Adrenal gland (tissue), 12 donors: ENCODE measurements around the gene GPR31. TPM values are rescaled to one million over a fixed set of nuclear protein-coding genes. Genes with fewer than 3 reads are reported as not detected.

Experiments
- DNase-seq, 7 donors: peaks; one replicate each; pipeline ENCODE4 v3.0.0-alpha.2; 2019 to 2020
- H3K27ac ChIP-seq, 5 donors: fragments of 200-600 bp; sonication (generic) in 4 of 5; 1 replicate in 3 of 5; 2 replicates in 2 of 5; pipeline versions ENCODE4 v1.5.1 to v1.8.0; 2016 to 2020; ENCODE audit warnings: mild to moderate bottlenecking in 1 of 5
- H3K27me3 ChIP-seq: fragments of 200-600 bp; 2 replicates; pipeline ENCODE4 v1.8.0; 2021
- H3K36me3 ChIP-seq, 2 donors: fragments of 200-600 bp; replicated peaks in 1 of 2; 1 replicate in 1 of 2; 2 replicates in 1 of 2; pipeline versions ENCODE4 v1.5.1 to v1.8.0; 2018 to 2022
- H3K4me1 ChIP-seq, 2 donors: fragments of 200-600 bp; replicated peaks in 1 of 2; 1 replicate in 1 of 2; 2 replicates in 1 of 2; pipeline versions ENCODE4 v1.5.1 to v1.8.0; 2018 to 2021
- H3K4me3 ChIP-seq, 4 donors: fragments of 200-600 bp; sonication (generic) in 3 of 4; one replicate each; pipeline ENCODE4 v1.5.1; 2016 to 2018
- H3K9me3 ChIP-seq, 3 donors: fragments of 200-600 bp; sonication (generic) in 1 of 3; replicated peaks in 1 of 3; 1 replicate in 2 of 3; 2 replicates in 1 of 3; pipeline versions ENCODE4 v1.5.1 to v1.8.0; 2016 to 2021
- POLR2A ChIP-seq, 2 donors: fragments of 450-650 bp; IDR thresholded peaks; one replicate each; pipeline ENCODE4 v1.6.1; 2017; ENCODE audit warnings: antibody characterized with exemption in 2 of 2, mild to moderate bottlenecking in 2 of 2, moderate library complexity in 1 of 2
- WGBS, 4 donors: extraction: QIAGEN DNeasy Blood & Tissue Kit in 2 of 4; methylation state at CpG; one replicate each; pipeline versions ENCODE4 v1.1.5 to v1.1.7; 2013 to 2017; 5-methylcytosine and 5-hydroxymethylcytosine counted together
- intact Hi-C, 2 donors: fragments of 100-400 bp; cut with DNase I; formaldehyde crosslinking; loops; one replicate each; pipeline versions ENCODE4 v1.14.1 to v1.15.0; 2022 to 2023
- polyA plus RNA-seq, 3 donors: library from polyadenylated mRNA; stranded (reverse); fragments of 200-250 nt in 2 of 3; fragments of 350-450 nt in 1 of 3; fragmentation: Illumina TruSeq in 1 of 3; extraction: RNeasy Lipid Tissue Mini Kit (QIAGEN cat#74804) in 1 of 3; gene quantifications; one replicate each; pipeline ENCODE4 v1.2.3, GENCODE V29; 2013 to 2014
- total RNA-seq, 9 donors: library from RNA; depleted of rRNA in 4 of 9; stranded (reverse); fragments of >200 nt in 4 of 9; fragments of 120-200 nt in 1 of 9; fragmentation: NEBNext Ultra II Directional in 1 of 9; extraction: Animal tissue kit (Norgen Biotek cat#: 25700) in 1 of 9; gene quantifications; one replicate each; pipeline versions ENCODE4 v1.1.0 to v1.2.4, GENCODE V29; 2013 to 2023
- TF ChIP-seq, protein P1 (sequence below), 6 experiments: fragments of 450-650 bp in 4 of 6; fragments of 200-600 bp in 2 of 6; sonication (generic) in 1 of 6; IDR thresholded peaks; 1 replicate in 5 of 6; 2 replicates in 1 of 6; pipeline versions ENCODE4 v1.5.1 to v1.8.0; 2016 to 2021; ENCODE audit warnings: antibody characterized with exemption in 6 of 6, mild to moderate bottlenecking in 2 of 6, moderate library complexity in 1 of 6
- donor health status: healthy with polysubstance abuse.
- donor health status: Bipolar disorder and iron deficiency.
- donor health status: DM: yes; HTN: yes; CAD: no.
- donor health status: DM: no; HTN: no; CAD: no.
- donor health status: DM: no; HTN: no; CAD: no.
- donor health status: DM: yes; HTN: yes; CAD: no.

GPR31 gene
- total and polyA plus RNA-seq, 12 donors: not detected

DNA sequence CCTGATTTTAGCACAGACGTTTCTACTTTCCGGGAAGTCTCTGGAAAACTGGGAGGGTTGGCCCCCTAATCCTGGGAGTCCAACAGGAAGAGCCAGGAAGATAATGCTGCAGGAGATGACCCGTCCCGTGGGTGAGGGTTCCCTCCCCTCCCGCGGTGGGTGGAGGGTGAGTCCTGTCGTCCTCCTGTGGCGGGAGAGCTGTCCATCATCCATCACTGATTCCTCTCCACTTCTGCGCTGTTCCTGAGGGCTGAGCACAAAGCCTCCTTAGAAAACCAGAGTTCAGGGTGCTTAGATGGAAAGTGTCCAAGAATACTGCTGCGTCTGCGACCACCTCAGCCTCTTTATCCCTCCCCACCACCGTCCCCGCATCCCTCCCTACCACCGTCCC lies 40.9 kb downstream of the GPR31 start:
- no peak overlapping the region for H3K4me3 ChIP-seq
- H3K9me3 ChIP-seq: no peaks in the 10 kb centered on the region
- TF ChIP-seq, protein P1, sequence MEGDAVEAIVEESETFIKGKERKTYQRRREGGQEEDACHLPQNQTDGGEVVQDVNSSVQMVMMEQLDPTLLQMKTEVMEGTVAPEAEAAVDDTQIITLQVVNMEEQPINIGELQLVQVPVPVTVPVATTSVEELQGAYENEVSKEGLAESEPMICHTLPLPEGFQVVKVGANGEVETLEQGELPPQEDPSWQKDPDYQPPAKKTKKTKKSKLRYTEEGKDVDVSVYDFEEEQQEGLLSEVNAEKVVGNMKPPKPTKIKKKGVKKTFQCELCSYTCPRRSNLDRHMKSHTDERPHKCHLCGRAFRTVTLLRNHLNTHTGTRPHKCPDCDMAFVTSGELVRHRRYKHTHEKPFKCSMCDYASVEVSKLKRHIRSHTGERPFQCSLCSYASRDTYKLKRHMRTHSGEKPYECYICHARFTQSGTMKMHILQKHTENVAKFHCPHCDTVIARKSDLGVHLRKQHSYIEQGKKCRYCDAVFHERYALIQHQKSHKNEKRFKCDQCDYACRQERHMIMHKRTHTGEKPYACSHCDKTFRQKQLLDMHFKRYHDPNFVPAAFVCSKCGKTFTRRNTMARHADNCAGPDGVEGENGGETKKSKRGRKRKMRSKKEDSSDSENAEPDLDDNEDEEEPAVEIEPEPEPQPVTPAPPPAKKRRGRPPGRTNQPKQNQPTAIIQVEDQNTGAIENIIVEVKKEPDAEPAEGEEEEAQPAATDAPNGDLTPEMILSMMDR (IDR thresholded peaks at IDR 0.05): no peak
- TF ChIP-seq POLR2A (IDR thresholded peaks at IDR 0.05): no peak
- no peaks in the 10 kb centered on the region for H3K27me3 ChIP-seq
- DNase-seq: no peak
- 79 to 82% (median 80%) methylated on average over 12 to 14 of the region's 14 CpGs for WGBS, 4 donors
- intact Hi-C loops: no loop called here
- H3K36me3 ChIP-seq: no peaks in the 10 kb centered on the region
- no peak overlapping the region for H3K27ac ChIP-seq
- no peaks in the 10 kb centered on the region for H3K4me1 ChIP-seq

DNA sequence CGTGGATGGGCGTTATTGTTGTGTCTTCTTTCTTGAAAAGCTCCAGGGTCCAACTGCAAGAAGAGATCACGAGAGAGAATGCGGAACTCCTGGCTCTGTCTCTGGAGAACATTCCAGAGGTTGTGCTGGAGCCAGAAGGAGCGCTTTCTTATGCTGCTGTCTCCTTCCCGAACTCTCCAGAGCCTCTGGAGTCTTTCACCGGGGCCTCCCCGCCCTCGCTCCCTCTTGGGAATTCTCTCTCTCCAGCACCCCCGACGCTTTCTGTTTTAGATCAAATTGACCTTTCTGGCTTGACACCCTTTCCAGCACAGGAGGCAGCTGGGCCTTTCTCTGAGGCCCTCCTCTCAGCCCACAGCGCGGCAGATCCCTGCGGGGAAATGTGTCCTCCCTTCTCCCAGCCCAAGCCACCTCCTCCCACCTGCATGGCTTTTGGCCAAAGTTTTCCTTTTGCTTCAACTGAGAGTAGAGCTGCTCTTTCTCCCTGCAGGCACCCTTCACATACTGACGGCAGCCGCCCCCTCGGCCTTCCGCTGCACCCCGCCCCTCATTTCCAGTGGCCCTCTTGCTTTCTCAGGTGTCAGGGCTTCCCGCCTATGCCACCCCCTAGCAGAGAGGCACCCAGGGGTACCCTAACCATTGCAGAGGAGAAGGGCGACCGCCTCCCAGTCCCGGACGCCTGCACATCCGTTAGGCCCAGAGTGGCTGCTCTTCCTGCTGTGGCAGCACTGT lies 41.5 kb downstream of the GPR31 start:
- DNase-seq: peak in 2 of 7 donors; percentile 7 to 21
- intact Hi-C loops: no loop called here
- Histone ChIP-seq H3K36me3 (no peaks in the 10 kb centered on the region), H3K4me3 (no peak overlapping the region), H3K4me1 (no peaks in the 10 kb centered on the region), H3K27ac (no peak overlapping the region), H3K27me3 (no peaks in the 10 kb centered on the region), H3K9me3 (no peaks in the 10 kb centered on the region)
- TF ChIP-seq, protein P1 (IDR thresholded peaks at IDR 0.05): no peak
- TF ChIP-seq POLR2A (IDR thresholded peaks at IDR 0.05): no peak
- 63 to 70% (median 64%) methylated on average over 25 of the region's 25 CpGs for WGBS, 4 donors

DNA sequence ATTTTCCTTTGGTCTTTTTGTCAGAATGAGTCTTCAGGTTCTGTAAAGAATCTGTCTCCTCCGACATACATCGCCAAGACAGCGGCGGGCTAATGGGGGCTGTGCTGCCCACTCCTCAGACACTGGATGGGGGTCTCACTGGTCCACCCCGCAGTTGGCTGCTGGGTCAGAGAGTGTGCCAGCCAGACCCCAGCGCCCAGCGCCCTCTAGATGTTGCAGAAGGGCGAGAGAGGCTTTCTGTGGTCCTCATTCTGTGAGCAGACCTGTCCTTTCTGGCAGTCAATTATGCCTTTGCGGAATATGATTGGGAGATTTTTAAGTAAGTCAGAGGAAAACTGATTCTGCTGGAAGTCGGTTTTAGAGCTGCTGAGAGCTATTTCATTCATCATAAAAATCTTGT lies 42.7 kb downstream of the GPR31 start:
- 63 to 81% (median 80%) methylated on average over 10 of the region's 10 CpGs for whole genome bisulfite sequencing, 4 donors
- Histone ChIP-seq H3K27ac (no peak overlapping the region), H3K27me3 (no peaks in the 10 kb centered on the region), H3K9me3 (no peaks in the 10 kb centered on the region), H3K36me3 (no peaks in the 10 kb centered on the region), H3K4me3 (no peak overlapping the region), H3K4me1 (no peaks in the 10 kb centered on the region)
- no peak for DNase-seq
- intact Hi-C loops: no loop called here
- TF ChIP-seq POLR2A (IDR thresholded peaks at IDR 0.05): no peak

DNA sequence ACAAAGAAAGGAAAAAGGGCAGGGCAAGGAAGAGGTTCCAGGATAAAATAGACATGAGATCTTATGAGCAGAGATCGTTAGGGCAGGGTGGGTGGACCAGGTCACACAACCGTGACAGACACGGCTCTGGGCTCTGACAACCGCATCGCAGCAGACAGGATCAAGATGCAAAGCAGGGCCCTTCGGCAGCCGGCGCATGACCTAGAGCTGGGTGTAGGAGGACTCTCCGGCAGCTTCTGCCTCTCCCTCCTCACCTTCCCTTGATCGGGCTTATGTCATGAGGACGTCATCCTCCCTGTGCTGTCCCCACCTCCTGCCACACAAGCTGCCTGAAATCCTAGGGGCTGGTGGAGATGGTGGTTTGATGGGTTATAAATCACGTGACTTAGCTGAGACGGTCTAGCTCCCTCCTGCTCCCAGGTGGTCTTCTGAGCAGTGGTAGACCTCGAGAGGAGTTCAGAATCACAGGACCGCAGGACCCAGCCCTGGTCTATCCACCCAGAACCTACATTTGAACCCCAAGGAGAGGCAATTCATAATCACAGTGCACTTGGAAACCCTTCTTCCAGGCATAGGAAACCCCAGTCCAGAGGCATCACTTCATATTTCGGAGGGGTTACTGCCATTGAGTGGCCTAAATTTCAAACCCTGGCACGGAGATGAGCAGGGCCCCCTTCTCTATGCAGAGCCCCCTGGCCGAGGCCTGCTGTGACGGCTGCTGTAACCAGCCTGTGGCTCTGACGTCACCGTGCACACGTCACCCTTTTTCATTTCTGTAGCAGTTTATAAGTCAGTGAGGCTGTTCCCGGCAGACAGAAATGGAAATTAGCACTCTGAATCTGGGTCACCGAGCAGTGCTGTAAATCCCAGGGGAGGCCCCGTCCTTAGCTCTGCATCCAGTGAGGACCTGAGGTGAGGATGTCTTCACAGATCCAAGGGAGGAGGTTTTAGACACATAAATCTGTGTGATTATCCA lies 43.6 kb downstream of the GPR31 start:
- DNase-seq: peak in 4 of 7 donors; percentile 17 to 84 (median 30)
- Histone ChIP-seq H3K27me3 (no peaks in the 10 kb centered on the region), H3K36me3 (no peaks in the 10 kb centered on the region), H3K4me3 (no peak overlapping the region), H3K4me1 (no peaks in the 10 kb centered on the region), H3K27ac (no peak overlapping the region), H3K9me3 (no peaks in the 10 kb centered on the region)
- TF ChIP-seq, protein P1 (IDR thresholded peaks at IDR 0.05): no peak
- no peak for TF ChIP-seq POLR2A (IDR thresholded peaks at IDR 0.05)
- intact Hi-C loops: no loop called here
- whole genome bisulfite sequencing, 4 donors: 66 to 75% (median 67%) methylated on average over 20 to 25 of the region's 25 CpGs
